B cell (primary cell): ENCODE data around the gene VSTM2B. TPM values are rescaled to one million over a fixed set of nuclear protein-coding genes. Genes with fewer than 3 reads are reported as not detected.

Source experiments
- ATAC-seq: fragments of 200-7000 bp; cut with Tn5 transposase; one replicate; pipeline ENCODE4 v1.10.0; 2021; ENCODE audit warnings: low read depth, mild to moderate bottlenecking, moderate number of reproducible peaks, moderate library complexity
- CTCF ChIA-PET: fragments of 350-600 bp; sonication (Branson Sonifier 250); formaldehyde crosslinking; loops from one replicate; lab custom pipeline; 2021; ENCODE audit warnings: antibody characterized with exemption, inconsistent platforms; lab: Charles Lee
- POLR2A ChIA-PET: fragments of 350-600 bp; sonication (Branson Sonifier 250); formaldehyde crosslinking; loops from one replicate; lab custom pipeline; 2021; ENCODE audit warnings: antibody characterized with exemption; lab: Charles Lee
- DNase-seq: peaks from one replicate; pipeline ENCODE4 v3.0.0; 2013
- H2AFZ ChIP-seq: 2 replicates; pipeline ENCODE4 v1.6.1; 2012; ENCODE audit warnings: mild to moderate bottlenecking, low read depth, low read length; ENCODE audit not compliant: insufficient read depth, poor library complexity, severe bottlenecking
- H3K27ac ChIP-seq, 2 donors: 1 replicate in 1 of 2; 2 replicates in 1 of 2; pipeline ENCODE4 v1.5.1; 2012 to 2013; ENCODE audit warnings: low read length in 2 of 2, mild to moderate bottlenecking in 2 of 2, moderate library complexity in 1 of 2
- H3K27me3 ChIP-seq, 4 experiments: fragments of 200-600 bp in 1 of 4; sonication (generic) in 1 of 4; replicated peaks in 1 of 4; 1 replicate in 2 of 4; 2 replicates in 2 of 4; pipeline versions ENCODE4 v1.6.1 to v1.7.0; 2013 to 2016; ENCODE audit warnings: low read length in 3 of 4, mild to moderate bottlenecking in 2 of 4, mixed read lengths in 1 of 4, moderate library complexity in 1 of 4; ENCODE audit not compliant: insufficient read depth in 4 of 4, control insufficient read depth in 3 of 4; ENCODE audit errors: control extremely low read depth in 1 of 4
- H3K36me3 ChIP-seq, 2 experiments: replicated peaks in 1 of 2; 1 replicate in 1 of 2; 2 replicates in 1 of 2; pipeline versions ENCODE4 v1.6.1 to v1.7.1; 2013; ENCODE audit warnings: low read length in 1 of 2; ENCODE audit not compliant: insufficient read depth in 2 of 2, control insufficient read depth in 1 of 2; ENCODE audit errors: control extremely low read depth in 1 of 2, extremely low read depth in 1 of 2
- H3K4me1 ChIP-seq, 2 donors: fragments of 200-600 bp in 1 of 2; sonication (generic) in 1 of 2; 1 replicate in 1 of 2; 2 replicates in 1 of 2; pipeline versions ENCODE4 v1.5.1 to v1.6.1; 2013 to 2017; ENCODE audit warnings: low read length in 2 of 2; ENCODE audit not compliant: control insufficient read depth in 2 of 2, insufficient read depth in 2 of 2
- H3K4me2 ChIP-seq: replicated peaks from 2 replicates; pipeline ENCODE3; 2012; ENCODE audit warnings: mild to moderate bottlenecking, low read depth, low read length; ENCODE audit not compliant: poor library complexity, severe bottlenecking
- H3K4me3 ChIP-seq, 5 experiments: fragments of 200-600 bp in 1 of 5; sonication (generic) in 1 of 5; 1 replicate in 3 of 5; 2 replicates in 2 of 5; pipeline versions ENCODE4 v1.5.1 to v1.7.0; 2011 to 2016; ENCODE audit warnings: low read length in 4 of 5, mild to moderate bottlenecking in 4 of 5, low read depth in 2 of 5, control low read depth in 1 of 5, moderate library complexity in 1 of 5; ENCODE audit not compliant: insufficient read depth in 1 of 5; ENCODE audit errors: control extremely low read depth in 1 of 5, extremely low read depth in 1 of 5
- H3K79me2 ChIP-seq: fragments of 200-600 bp; sonication (generic); one replicate; pipeline ENCODE4 v1.6.0; 2016; ENCODE audit warnings: low read length; ENCODE audit not compliant: control insufficient read depth, insufficient read depth
- H3K9ac ChIP-seq: fragments of 200-600 bp; sonication (generic); 2 replicates; pipeline ENCODE4 v1.6.1; 2017; ENCODE audit warnings: mild to moderate bottlenecking, low read length, moderate library complexity
- H3K9me3 ChIP-seq, 3 donors: one replicate each; pipeline versions ENCODE4 v1.6.1 to v1.7.1; 2013; ENCODE audit warnings: low read length in 2 of 3; ENCODE audit not compliant: control insufficient read depth in 2 of 3, insufficient read depth in 1 of 3; ENCODE audit errors: control extremely low read depth in 1 of 3
- H4K20me1 ChIP-seq: 2 replicates; pipeline ENCODE4 v1.6.0; 2012; ENCODE audit warnings: mild to moderate bottlenecking, low read length; ENCODE audit not compliant: insufficient read depth, control insufficient read depth, poor library complexity, severe bottlenecking
- H3K27ac Mint-ChIP-seq: one replicate; pipeline ENCODE4 v1.8.0; 2021; ENCODE audit warnings: mixed read lengths
- H3K27me3 Mint-ChIP-seq: one replicate; pipeline ENCODE4 v1.8.0; 2021; ENCODE audit warnings: mixed read lengths
- H3K4me1 Mint-ChIP-seq: one replicate; pipeline ENCODE4 v1.8.0; 2021; ENCODE audit warnings: mixed read lengths
- H3K4me3 Mint-ChIP-seq: one replicate; pipeline ENCODE4 v1.8.0; 2021; ENCODE audit warnings: mixed read lengths
- H3K9me3 Mint-ChIP-seq: one replicate; pipeline ENCODE4 v1.8.0; 2022; ENCODE audit warnings: mixed read lengths; ENCODE audit not compliant: insufficient read depth
- CTCF ChIP-seq: fragments of 200-600 bp; IDR thresholded peaks from one replicate; pipeline ENCODE4 v1.8.0; 2022; ENCODE audit warnings: antibody characterized with exemption, mild to moderate bottlenecking
- EZH2 ChIP-seq: IDR thresholded peaks from 2 replicates; pipeline ENCODE4 v1.6.1; 2012; ENCODE audit warnings: borderline replicate concordance, low read depth, mild to moderate bottlenecking, moderate library complexity, low read length; ENCODE audit not compliant: insufficient read depth, poor library complexity, severe bottlenecking
- WGBS: methylation state at CpG from one replicate; pipeline ENCODE4 v1.1.5; 2013; ENCODE audit warnings: missing lambda C conversion rate; ENCODE audit not compliant: insufficient coverage; 5-methylcytosine and 5-hydroxymethylcytosine counted together
- intact Hi-C: fragments of 100-400 bp; cut with micrococcal nuclease; formaldehyde crosslinking; loops from one replicate; pipeline ENCODE4 v1.10.0; 2022
- polyA plus RNA-seq: library from polyadenylated mRNA; depleted of rRNA; stranded (reverse); fragments of >200 nt; gene quantifications from 2 replicates; pipeline ENCODE4 v1.2.3, GENCODE V29; 2012
- total RNA-seq, 2 donors: library from RNA; stranded (reverse); fragments of 120-200 nt in 1 of 2; gene quantifications; 1 replicate in 1 of 2; 2 replicates in 1 of 2; pipeline versions ENCODE4 v1.2.3 to v1.2.4, GENCODE V29; 2013 to 2022

VSTM2B gene
- total and polyA plus RNA-seq, 2 donors (not counting 1 experiment from before 2014, with no cell fraction given) = not detected

GRCh38 chr19:29563486-29564101 lies 37.8 kb downstream of the VSTM2B start:
- H3K9me3 Mint-ChIP-seq = peaks cover 9% of the 10 kb centered on the region
- no peaks in the 10 kb centered on the region for H3K27me3 ChIP-seq
- no peak overlapping the region for H3K9ac ChIP-seq
- H2AFZ ChIP-seq = no peak overlapping the region
- H3K4me1 Mint-ChIP-seq = no peaks in the 10 kb centered on the region
- H3K4me3 Mint-ChIP-seq = no peak overlapping the region
- no peak overlapping the region for H3K4me3 ChIP-seq
- no peak for ATAC-seq
- ChIA-PET POLR2A (no interaction called here), CTCF (no interaction called here)
- no peak for DNase-seq
- no peak overlapping the region for H3K27ac Mint-ChIP-seq
- no peaks in the 10 kb centered on the region for H3K4me1 ChIP-seq
- H3K36me3 ChIP-seq = no peaks in the 10 kb centered on the region
- no peaks in the 10 kb centered on the region for H3K79me2 ChIP-seq
- H3K9me3 ChIP-seq = peaks cover 0 to 17% (median 10%) of the 10 kb centered on the region in 3 donors
- H3K27ac ChIP-seq = no peak overlapping the region
- no peaks in the 10 kb centered on the region for H4K20me1 ChIP-seq
- 81% methylated on average over 7 of the region's 11 CpGs for WGBS
- intact Hi-C loops = no loop called here
- TF ChIP-seq EZH2 = no peak
- no peak for TF ChIP-seq CTCF
- H3K4me2 ChIP-seq = no peak overlapping the region
- H3K27me3 Mint-ChIP-seq = peaks cover 18% of the 10 kb centered on the region

GRCh38 chr19:29564574-29565005 lies 38.8 kb downstream of the VSTM2B start:
- H2AFZ ChIP-seq = no peak overlapping the region
- no peak overlapping the region for H3K4me3 Mint-ChIP-seq

More at GRCh38 chr19:29564574-29565005, 38.8 kb downstream of the VSTM2B start:
- Mint-ChIP-seq H3K27ac (no peak overlapping the region), H3K4me1 (no peaks in the 10 kb centered on the region), H3K9me3 (peaks cover 4% of the 10 kb centered on the region), H3K27me3 (peaks cover 18% of the 10 kb centered on the region)
- no peaks in the 10 kb centered on the region for H3K4me1 ChIP-seq
- 59% methylated on average over 6 of the region's 11 CpGs for WGBS
- intact Hi-C loops = no loop called here
- DNase-seq = no peak
- no peak for ATAC-seq
- no peaks in the 10 kb centered on the region for H4K20me1 ChIP-seq
- H3K4me3 ChIP-seq = no peak overlapping the region
- H3K4me2 ChIP-seq = no peak overlapping the region
- TF ChIP-seq EZH2 (no peak), CTCF (no peak)
- peaks cover 0 to 16% (median 7%) of the 10 kb centered on the region in 3 donors for H3K9me3 ChIP-seq
- no peaks in the 10 kb centered on the region for H3K27me3 ChIP-seq
- POLR2A ChIA-PET = no interaction called here
- CTCF ChIA-PET = no interaction called here
- H3K36me3 ChIP-seq = no peaks in the 10 kb centered on the region
- no peaks in the 10 kb centered on the region for H3K79me2 ChIP-seq
- H3K27ac ChIP-seq = no peak overlapping the region
- no peak overlapping the region for H3K9ac ChIP-seq
